Ovary (tissue), 3 donors: ENCODE measurements around the gene TRIM44.
"Not testable (repeated sequence)": the region's sequence is repeated elsewhere in the genome, so short reads cannot be mapped to it uniquely, and the experiment has no call there.

Experiments
- POLR2A ChIP-seq: fragments of 450-650 bp; IDR thresholded peaks from one replicate; pipeline ENCODE4 v1.6.1; 2017; ENCODE audit warnings: antibody characterized with exemption, mild to moderate bottlenecking, moderate library complexity
- TF ChIP-seq, protein P1 (sequence below), 3 donors: fragments of 450-650 bp in 2 of 3; fragments of 200-600 bp in 1 of 3; IDR thresholded peaks; one replicate each; pipeline versions ENCODE4 v1.5.1 to v1.8.0; 2016 to 2022; ENCODE audit warnings: antibody characterized with exemption in 3 of 3, mild to moderate bottlenecking in 1 of 3
- donor health status: DM: no; HTN: no; CAD: no.

GRCh38 chr11:35770425-35770824 is 107.8 kb downstream of the TRIM44 start:
- TF ChIP-seq, protein P1, sequence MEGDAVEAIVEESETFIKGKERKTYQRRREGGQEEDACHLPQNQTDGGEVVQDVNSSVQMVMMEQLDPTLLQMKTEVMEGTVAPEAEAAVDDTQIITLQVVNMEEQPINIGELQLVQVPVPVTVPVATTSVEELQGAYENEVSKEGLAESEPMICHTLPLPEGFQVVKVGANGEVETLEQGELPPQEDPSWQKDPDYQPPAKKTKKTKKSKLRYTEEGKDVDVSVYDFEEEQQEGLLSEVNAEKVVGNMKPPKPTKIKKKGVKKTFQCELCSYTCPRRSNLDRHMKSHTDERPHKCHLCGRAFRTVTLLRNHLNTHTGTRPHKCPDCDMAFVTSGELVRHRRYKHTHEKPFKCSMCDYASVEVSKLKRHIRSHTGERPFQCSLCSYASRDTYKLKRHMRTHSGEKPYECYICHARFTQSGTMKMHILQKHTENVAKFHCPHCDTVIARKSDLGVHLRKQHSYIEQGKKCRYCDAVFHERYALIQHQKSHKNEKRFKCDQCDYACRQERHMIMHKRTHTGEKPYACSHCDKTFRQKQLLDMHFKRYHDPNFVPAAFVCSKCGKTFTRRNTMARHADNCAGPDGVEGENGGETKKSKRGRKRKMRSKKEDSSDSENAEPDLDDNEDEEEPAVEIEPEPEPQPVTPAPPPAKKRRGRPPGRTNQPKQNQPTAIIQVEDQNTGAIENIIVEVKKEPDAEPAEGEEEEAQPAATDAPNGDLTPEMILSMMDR (IDR thresholded peaks at IDR 0.05): not testable (repeated sequence)
- TF ChIP-seq POLR2A: not testable (repeated sequence)
